ENCODE results near the gene SP7. TPM values are rescaled to one million over a fixed set of nuclear protein-coding genes. Genes with fewer than 3 reads are reported as not detected.
"Not testable (repeated sequence)": the region's sequence is repeated elsewhere in the genome, so short reads cannot be mapped to it uniquely, and the experiment has no call there.

SP7 gene
- total RNA-seq, 1 experiment from 2014 or later: not detected

- no peak overlapping the region for H2AFZ ChIP-seq
- TF ChIP-seq, protein P1, sequence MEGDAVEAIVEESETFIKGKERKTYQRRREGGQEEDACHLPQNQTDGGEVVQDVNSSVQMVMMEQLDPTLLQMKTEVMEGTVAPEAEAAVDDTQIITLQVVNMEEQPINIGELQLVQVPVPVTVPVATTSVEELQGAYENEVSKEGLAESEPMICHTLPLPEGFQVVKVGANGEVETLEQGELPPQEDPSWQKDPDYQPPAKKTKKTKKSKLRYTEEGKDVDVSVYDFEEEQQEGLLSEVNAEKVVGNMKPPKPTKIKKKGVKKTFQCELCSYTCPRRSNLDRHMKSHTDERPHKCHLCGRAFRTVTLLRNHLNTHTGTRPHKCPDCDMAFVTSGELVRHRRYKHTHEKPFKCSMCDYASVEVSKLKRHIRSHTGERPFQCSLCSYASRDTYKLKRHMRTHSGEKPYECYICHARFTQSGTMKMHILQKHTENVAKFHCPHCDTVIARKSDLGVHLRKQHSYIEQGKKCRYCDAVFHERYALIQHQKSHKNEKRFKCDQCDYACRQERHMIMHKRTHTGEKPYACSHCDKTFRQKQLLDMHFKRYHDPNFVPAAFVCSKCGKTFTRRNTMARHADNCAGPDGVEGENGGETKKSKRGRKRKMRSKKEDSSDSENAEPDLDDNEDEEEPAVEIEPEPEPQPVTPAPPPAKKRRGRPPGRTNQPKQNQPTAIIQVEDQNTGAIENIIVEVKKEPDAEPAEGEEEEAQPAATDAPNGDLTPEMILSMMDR (conservative IDR thresholded peaks at IDR 0.05): no peak
- TF ChIP-seq EZH2 (IDR thresholded peaks at IDR 0.05; ENCODE audit: low read depth): no peak
- no peak overlapping the region for H3K4me3 ChIP-seq
- no peaks in the 10 kb centered on the region for H3F3A ChIP-seq (ENCODE audit: insufficient read depth, low read depth)
- H3K9me3 ChIP-seq (ENCODE audit: insufficient read depth, low read depth): no peaks in the 10 kb centered on the region
- H3K79me2 ChIP-seq (ENCODE audit: low read depth): no peaks in the 10 kb centered on the region
- H3K4me1 ChIP-seq (replicated peaks; ENCODE audit: insufficient read depth): no peaks in the 10 kb centered on the region
- H3K36me3 ChIP-seq (ENCODE audit: low read depth): no peaks in the 10 kb centered on the region
- no peaks in the 10 kb centered on the region for H4K20me1 ChIP-seq (ENCODE audit: insufficient read depth)
- no peak overlapping the region for H3K27ac ChIP-seq
- CTCF ChIA-PET: interaction anchor here (0.7 kb wide), 1 partner anchor 78 kb away, joined by 7 read pairs; no protein-coding TSS in a partner anchor
- POLR2A ChIA-PET (ENCODE audit: unreplicated experiment): no interaction called here
- H3K27me3 ChIP-seq (ENCODE audit: insufficient read depth, low read depth): peaks cover 40% of the 10 kb centered on the region
- no peak for DNase-seq
- BruUV-seq (replicated peaks): no TSS peak
- no peak overlapping the region for H3K4me2 ChIP-seq
- H3K9me2 ChIP-seq (ENCODE audit: insufficient read depth): no peaks in the 10 kb centered on the region
- intact Hi-C loops (cut with micrococcal nuclease; ENCODE audit: unreplicated experiment): no loop called here
These were observed 2.3 kb downstream of the SP7 start for GRCh38 chr12:53333845-53334244.

DNA sequence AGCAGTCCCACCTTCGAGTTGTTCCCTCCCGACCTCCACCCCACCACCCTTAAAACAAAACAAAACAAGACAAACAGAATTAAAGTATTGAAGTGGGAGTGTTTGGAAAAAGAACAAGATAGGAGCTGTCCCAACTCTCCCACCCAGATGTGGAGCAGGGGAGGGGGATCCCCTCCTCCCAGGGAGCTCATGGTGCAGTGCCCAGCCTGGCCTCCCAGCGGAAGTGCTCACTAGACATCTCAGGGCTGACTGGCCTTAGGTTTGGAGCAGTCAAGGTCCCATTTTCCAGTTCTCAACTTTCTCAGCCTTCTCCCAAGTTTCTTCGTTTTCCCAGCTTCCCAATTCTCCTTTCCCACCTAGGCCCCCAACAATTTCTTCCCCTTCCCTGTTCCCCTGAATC is 2.9 kb downstream of the SP7 start:
- no peaks in the 10 kb centered on the region for H3K4me1 ChIP-seq (replicated peaks; ENCODE audit: insufficient read depth)
- peaks cover 34% of the 10 kb centered on the region for H3K27me3 ChIP-seq (ENCODE audit: insufficient read depth, low read depth)
- TF ChIP-seq, protein P1 (conservative IDR thresholded peaks at IDR 0.05): no peak
- TF ChIP-seq EZH2 (IDR thresholded peaks at IDR 0.05; ENCODE audit: low read depth): no peak
- no peaks in the 10 kb centered on the region for H3K9me3 ChIP-seq (ENCODE audit: insufficient read depth, low read depth)
- no peaks in the 10 kb centered on the region for H3F3A ChIP-seq (ENCODE audit: insufficient read depth, low read depth)
- no peaks in the 10 kb centered on the region for H3K9me2 ChIP-seq (ENCODE audit: insufficient read depth)
- ChIA-PET POLR2A (ENCODE audit: unreplicated experiment) (no interaction called here), CTCF (interaction anchor here (0.7 kb wide), 1 partner anchor 78 kb away, joined by 7 read pairs; no protein-coding TSS in a partner anchor)
- intact Hi-C loops (cut with micrococcal nuclease; ENCODE audit: unreplicated experiment): no loop called here
- H3K36me3 ChIP-seq (ENCODE audit: low read depth): no peaks in the 10 kb centered on the region
- H3K4me3 ChIP-seq: no peak overlapping the region
- H2AFZ ChIP-seq: no peak overlapping the region
- no peaks in the 10 kb centered on the region for H4K20me1 ChIP-seq (ENCODE audit: insufficient read depth)
- no peak for DNase-seq
- H3K79me2 ChIP-seq (ENCODE audit: low read depth): no peaks in the 10 kb centered on the region
- no peak overlapping the region for H3K4me2 ChIP-seq
- no TSS peak for BruUV-seq (replicated peaks)
- no peak overlapping the region for H3K27ac ChIP-seq

DNA sequence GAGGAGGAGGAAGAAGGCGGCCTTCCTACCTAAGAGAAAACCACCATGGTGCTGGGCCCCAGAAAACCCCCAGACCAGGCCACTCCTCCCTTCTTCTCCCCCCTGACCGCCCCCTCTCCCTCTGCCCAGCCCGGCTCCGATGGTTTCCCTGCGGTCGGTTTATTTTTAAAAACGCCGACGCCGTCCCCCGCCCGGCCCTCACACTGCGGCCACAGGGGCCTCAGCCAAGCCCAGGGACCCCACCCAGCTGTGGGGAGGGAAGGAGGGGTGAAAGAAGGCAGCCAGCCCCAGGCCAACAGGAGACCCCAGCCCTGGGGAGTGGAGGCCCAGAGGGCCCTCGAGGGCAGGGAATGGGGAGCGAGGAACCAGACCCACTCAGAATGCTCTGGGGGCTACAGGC is 3.4 kb downstream of the SP7 start:
- Histone ChIP-seq H3K4me2 (no peak overlapping the region), H3K4me1 (replicated peaks; ENCODE audit: insufficient read depth) (no peaks in the 10 kb centered on the region), H3K79me2 (ENCODE audit: low read depth) (no peaks in the 10 kb centered on the region), H2AFZ (no peak overlapping the region), H3K9me3 (ENCODE audit: insufficient read depth, low read depth) (no peaks in the 10 kb centered on the region), H3K27me3 (ENCODE audit: insufficient read depth, low read depth) (peaks cover 31% of the 10 kb centered on the region), H3K36me3 (ENCODE audit: low read depth) (no peaks in the 10 kb centered on the region), H3K9me2 (ENCODE audit: insufficient read depth) (no peaks in the 10 kb centered on the region), H3K4me3 (no peak overlapping the region), H3K27ac (no peak overlapping the region), H4K20me1 (ENCODE audit: insufficient read depth) (no peaks in the 10 kb centered on the region), H3F3A (ENCODE audit: insufficient read depth, low read depth) (no peaks in the 10 kb centered on the region; the same call in 1 of the 2 replicates)
- BruUV-seq (replicated peaks): no TSS peak
- no peak for DNase-seq
- POLR2A ChIA-PET (ENCODE audit: unreplicated experiment): no interaction called here
- CTCF ChIA-PET: no interaction called here
- intact Hi-C loops (cut with micrococcal nuclease; ENCODE audit: unreplicated experiment): no loop called here
- no peak for TF ChIP-seq EZH2 (IDR thresholded peaks at IDR 0.05; ENCODE audit: low read depth)
- TF ChIP-seq, protein P1 (conservative IDR thresholded peaks at IDR 0.05): no peak

DNA sequence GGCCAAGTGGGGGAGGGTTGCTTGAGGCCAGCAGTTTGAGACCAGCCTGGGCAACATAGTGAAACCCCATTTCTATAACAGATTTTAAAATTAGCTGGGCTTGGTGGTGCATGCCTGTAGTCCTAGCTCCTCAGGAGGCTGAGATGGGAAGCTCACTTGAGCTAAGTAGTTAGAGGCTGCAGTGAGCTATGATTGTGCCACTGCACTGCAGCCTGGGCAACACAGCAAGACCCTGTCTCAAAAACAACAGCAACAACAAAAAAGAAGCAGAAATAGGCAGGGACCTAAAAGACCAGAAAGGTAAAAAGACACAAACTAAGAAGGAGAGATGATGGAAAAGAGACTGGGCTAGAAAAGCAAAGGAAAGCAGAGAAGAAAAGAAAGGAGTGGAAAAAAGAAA is 3.8 kb downstream of the SP7 start:
- POLR2A ChIA-PET (ENCODE audit: unreplicated experiment): interaction anchor here (0.6 kb wide), 1 partner anchor 57 kb away, joined by 4 read pairs; no protein-coding TSS in a partner anchor
- BruUV-seq (replicated peaks); H3K27ac ChIP-seq; H3K9me3 ChIP-seq (ENCODE audit: insufficient read depth, low read depth); intact Hi-C loops (cut with micrococcal nuclease; ENCODE audit: unreplicated experiment); H3K36me3 ChIP-seq (ENCODE audit: low read depth); DNase-seq; H3K4me2 ChIP-seq; H2AFZ ChIP-seq; H3K9me2 ChIP-seq (ENCODE audit: insufficient read depth); H3K4me1 ChIP-seq (replicated peaks; ENCODE audit: insufficient read depth); H3K4me3 ChIP-seq; H3F3A ChIP-seq (ENCODE audit: insufficient read depth, low read depth); H3K79me2 ChIP-seq (ENCODE audit: low read depth); H4K20me1 ChIP-seq (ENCODE audit: insufficient read depth): not testable (repeated sequence)
- CTCF ChIA-PET: interaction anchor here (0.6 to 0.9 kb wide), 2 partner anchors 305 to 460 kb away, joined by 3 to 4 read pairs; no protein-coding TSS in a partner anchor
- H3K27me3 ChIP-seq (ENCODE audit: insufficient read depth, low read depth): peaks cover 27% of the 10 kb centered on the region

Measured in PC-9 (cell line).